PFSK-1 (cell line): ENCODE data around the gene CCDC12.

ENCODE experiments used
- FOXP2 ChIP-seq: optimal IDR thresholded peaks from 2 replicates; pipeline ENCODE3; 2011; ENCODE audit warnings: borderline replicate concordance, control low read depth, inconsistent platforms; ENCODE audit not compliant: insufficient read depth; ENCODE audit errors: extremely low read length, extremely low read depth
- POLR2AphosphoS5 ChIP-seq: IDR thresholded peaks from 2 replicates; pipeline ENCODE4 v1.6.1; 2012; ENCODE audit warnings: low read depth, mild to moderate bottlenecking, control low read depth, low read length, moderate library complexity
- SIN3A ChIP-seq: IDR thresholded peaks from 2 replicates; pipeline ENCODE4 v1.6.1; 2012; ENCODE audit warnings: mild to moderate bottlenecking, low read length, moderate library complexity, borderline replicate concordance; ENCODE audit not compliant: insufficient read depth
- TAF1 ChIP-seq: IDR thresholded peaks from 2 replicates; pipeline ENCODE4 v1.6.1; 2012; ENCODE audit warnings: low read length, control low read depth, borderline replicate concordance; ENCODE audit not compliant: insufficient read depth
- TF ChIP-seq, protein P1 (sequence below), 2 experiments: IDR thresholded peaks; 2 replicates each; pipeline versions ENCODE4 v1.6.1 to v1.8.0; 2011 to 2012; ENCODE audit warnings: low read depth in 2 of 2, low read length in 2 of 2, control low read depth in 1 of 2, inconsistent platforms in 1 of 2, mild to moderate bottlenecking in 1 of 2, moderate library complexity in 1 of 2; ENCODE audit not compliant: insufficient read depth in 1 of 2

Gene CCDC12

DNA sequence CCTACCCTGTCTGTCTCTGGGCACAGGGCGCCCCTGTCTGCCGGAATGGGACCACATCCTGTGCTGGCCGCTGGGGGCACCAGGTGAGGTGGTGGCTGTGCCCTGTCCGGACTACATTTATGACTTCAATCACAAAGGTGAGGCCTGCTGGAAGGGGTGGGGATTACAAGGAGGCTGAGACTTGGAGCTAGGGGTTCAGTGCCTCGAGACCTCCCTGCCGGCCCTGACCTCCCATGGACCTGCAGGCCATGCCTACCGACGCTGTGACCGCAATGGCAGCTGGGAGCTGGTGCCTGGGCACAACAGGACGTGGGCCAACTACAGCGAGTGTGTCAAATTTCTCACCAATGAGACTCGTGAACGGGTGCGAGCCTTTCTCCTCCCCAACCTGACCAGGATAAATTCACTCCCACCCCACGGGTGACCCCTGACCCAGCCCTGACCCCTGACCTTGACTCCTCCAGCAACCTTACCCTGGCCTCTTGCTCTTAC, 78.7 kb downstream of the CCDC12 start:
- TF ChIP-seq POLR2AphosphoS5 (no peak), TAF1 (no peak), FOXP2 (no peak), SIN3A (no peak)
- TF ChIP-seq, protein P1, sequence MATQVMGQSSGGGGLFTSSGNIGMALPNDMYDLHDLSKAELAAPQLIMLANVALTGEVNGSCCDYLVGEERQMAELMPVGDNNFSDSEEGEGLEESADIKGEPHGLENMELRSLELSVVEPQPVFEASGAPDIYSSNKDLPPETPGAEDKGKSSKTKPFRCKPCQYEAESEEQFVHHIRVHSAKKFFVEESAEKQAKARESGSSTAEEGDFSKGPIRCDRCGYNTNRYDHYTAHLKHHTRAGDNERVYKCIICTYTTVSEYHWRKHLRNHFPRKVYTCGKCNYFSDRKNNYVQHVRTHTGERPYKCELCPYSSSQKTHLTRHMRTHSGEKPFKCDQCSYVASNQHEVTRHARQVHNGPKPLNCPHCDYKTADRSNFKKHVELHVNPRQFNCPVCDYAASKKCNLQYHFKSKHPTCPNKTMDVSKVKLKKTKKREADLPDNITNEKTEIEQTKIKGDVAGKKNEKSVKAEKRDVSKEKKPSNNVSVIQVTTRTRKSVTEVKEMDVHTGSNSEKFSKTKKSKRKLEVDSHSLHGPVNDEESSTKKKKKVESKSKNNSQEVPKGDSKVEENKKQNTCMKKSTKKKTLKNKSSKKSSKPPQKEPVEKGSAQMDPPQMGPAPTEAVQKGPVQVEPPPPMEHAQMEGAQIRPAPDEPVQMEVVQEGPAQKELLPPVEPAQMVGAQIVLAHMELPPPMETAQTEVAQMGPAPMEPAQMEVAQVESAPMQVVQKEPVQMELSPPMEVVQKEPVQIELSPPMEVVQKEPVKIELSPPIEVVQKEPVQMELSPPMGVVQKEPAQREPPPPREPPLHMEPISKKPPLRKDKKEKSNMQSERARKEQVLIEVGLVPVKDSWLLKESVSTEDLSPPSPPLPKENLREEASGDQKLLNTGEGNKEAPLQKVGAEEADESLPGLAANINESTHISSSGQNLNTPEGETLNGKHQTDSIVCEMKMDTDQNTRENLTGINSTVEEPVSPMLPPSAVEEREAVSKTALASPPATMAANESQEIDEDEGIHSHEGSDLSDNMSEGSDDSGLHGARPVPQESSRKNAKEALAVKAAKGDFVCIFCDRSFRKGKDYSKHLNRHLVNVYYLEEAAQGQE (IDR thresholded peaks at IDR 0.05; ENCODE audit: insufficient read depth in 1 of 2, low read depth in 2 of 2, low read length in 2 of 2): no peak

DNA sequence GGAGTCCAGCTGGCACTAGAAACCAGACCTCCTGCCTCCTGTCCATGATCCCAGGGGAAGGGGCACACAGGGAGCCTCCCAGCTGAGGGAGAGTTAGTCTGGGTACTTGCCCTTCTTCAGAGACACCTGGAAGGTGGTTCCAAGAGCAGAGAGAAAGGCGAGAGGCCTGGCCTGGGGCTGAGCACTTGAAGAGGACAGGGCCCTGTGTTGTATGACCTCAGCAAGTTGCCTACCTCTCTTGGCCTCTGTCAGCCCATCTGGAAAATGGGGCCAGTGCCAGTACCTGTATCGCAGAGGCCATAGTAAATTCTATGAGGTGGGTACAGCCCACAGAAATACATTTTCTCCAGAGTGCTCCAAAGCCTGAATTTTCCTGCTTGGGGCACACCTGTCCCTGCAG, 79.5 kb downstream of the CCDC12 start:
- TF ChIP-seq FOXP2 (no peak), TAF1 (no peak), POLR2AphosphoS5 (no peak), SIN3A (no peak)
- TF ChIP-seq, protein P1 (IDR thresholded peaks at IDR 0.05; ENCODE audit: insufficient read depth in 1 of 2, low read depth in 2 of 2, low read length in 2 of 2): no peak

DNA sequence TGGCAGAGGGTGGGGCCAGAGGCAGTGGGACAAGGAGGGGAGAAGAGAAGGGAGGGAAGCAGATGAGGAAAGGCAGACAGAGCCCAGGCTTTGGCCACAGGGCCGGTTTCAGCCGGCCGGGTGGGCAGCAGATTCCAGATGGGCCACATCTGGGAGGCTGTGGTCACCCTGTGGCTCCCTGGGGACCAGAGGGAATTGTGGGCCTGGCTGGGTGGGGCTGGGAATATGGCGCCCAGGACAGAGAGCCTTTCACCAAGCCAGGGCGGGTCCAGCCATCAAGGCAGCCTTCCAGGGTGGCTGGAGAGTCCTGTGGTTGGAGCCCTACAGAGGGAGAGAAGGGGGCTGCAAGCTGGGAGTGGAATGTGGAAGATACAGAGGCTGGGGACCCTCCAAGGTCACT, 80.2 kb downstream of the CCDC12 start:
- TF ChIP-seq SIN3A (no peak), TAF1 (no peak), FOXP2 (no peak), POLR2AphosphoS5 (no peak)
- TF ChIP-seq, protein P1 (IDR thresholded peaks at IDR 0.05; ENCODE audit: insufficient read depth in 1 of 2, low read depth in 2 of 2, low read length in 2 of 2): no peak

DNA sequence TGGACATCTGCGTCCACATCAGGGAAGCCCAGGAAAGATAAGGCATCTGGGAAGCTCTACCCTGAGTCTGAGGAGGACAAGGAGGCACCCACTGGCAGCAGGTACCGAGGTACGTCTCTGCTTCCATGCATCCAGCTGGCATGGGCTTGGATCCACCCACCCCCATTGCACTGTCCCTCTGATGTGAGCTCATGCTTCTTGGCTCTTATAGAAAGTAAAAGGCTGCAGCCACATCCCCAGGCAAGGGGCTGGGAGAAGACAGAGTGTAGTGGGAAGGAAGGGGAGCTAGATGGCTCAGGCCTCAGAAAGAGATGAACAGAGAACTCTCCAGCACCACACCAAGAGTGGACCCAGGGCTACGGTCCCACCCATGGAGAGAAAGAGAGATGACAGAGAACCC, 80.8 kb downstream of the CCDC12 start:
- TF ChIP-seq FOXP2: no peak
- no peak for TF ChIP-seq TAF1
- no peak for TF ChIP-seq SIN3A
- TF ChIP-seq POLR2AphosphoS5: no peak
- TF ChIP-seq, protein P1 (IDR thresholded peaks at IDR 0.05; ENCODE audit: insufficient read depth in 1 of 2, low read depth in 2 of 2, low read length in 2 of 2): no peak

DNA sequence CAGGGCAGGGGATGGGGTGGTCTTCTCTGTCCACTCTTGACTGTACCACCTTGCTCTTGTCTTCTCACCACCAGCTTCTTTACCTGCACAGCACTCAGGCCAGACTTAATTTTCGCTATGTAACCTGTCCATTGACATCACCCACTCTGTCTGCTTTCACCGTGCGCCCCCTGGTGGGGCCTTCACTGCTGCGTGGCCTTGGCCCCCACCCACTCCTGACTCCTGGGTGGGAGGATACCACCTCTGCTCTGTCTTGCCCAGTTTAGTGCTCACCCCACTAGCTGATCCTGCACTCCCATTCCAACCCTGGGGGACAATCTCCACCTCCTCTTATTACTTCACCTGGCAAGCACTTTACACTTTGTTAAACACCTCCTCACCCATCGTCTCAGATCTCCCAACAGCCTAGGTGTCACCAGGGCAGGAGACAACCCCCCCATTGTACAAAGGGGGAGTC, 81.3 kb downstream of the CCDC12 start:
- TF ChIP-seq POLR2AphosphoS5 (no peak), FOXP2 (no peak), TAF1 (no peak), SIN3A (no peak)
- TF ChIP-seq, protein P1 (IDR thresholded peaks at IDR 0.05; ENCODE audit: insufficient read depth in 1 of 2, low read depth in 2 of 2, low read length in 2 of 2): no peak
